Fibroblast of mammary gland (primary cell): Measurements from ENCODE around the gene ZNF512B.
"Not testable (repeated sequence)": the region's sequence is repeated elsewhere in the genome, so short reads cannot be mapped to it uniquely, and the experiment has no call there.

Experiments used
- DNase-seq: peaks from one replicate; pipeline ENCODE4 v3.0.0-alpha.2; 2010; ENCODE audit warnings: low read depth
- H3K4me3 ChIP-seq: 2 replicates; pipeline ENCODE4 v1.5.1; 2011; ENCODE audit warnings: low read depth, mild to moderate bottlenecking, low read length, moderate library complexity; ENCODE audit not compliant: control insufficient read depth
- CTCF ChIP-seq: conservative IDR thresholded peaks from 2 replicates; pipeline ENCODE4 v1.5.1; 2011; ENCODE audit warnings: low read depth, low read length, inconsistent platforms; ENCODE audit not compliant: control insufficient read depth, insufficient read depth

Gene ZNF512B

GRCh38 chr20:63935447-63935846 lies 34.3 kb downstream of the ZNF512B start:
- TF ChIP-seq CTCF, result no peak
- H3K4me3 ChIP-seq, result no peak overlapping the region
- no peak for DNase-seq

GRCh38 chr20:63934271-63935068 lies 35.3 kb downstream of the ZNF512B start:
- TF ChIP-seq CTCF, result peak; percentile 26
- DNase-seq, result no peak
- H3K4me3 ChIP-seq, result no peak overlapping the region

- no peak overlapping the region for H3K4me3 ChIP-seq
- no peak for DNase-seq
- no peak for TF ChIP-seq CTCF
Observed at GRCh38 chr20:63933646-63934045, 36.1 kb downstream of the ZNF512B start.

- no peak overlapping the region for H3K4me3 ChIP-seq
- no peak for TF ChIP-seq CTCF
- no peak for DNase-seq
Observed at GRCh38 chr20:63932606-63933160, 37.0 kb downstream of the ZNF512B start.

GRCh38 chr20:63931735-63932134 lies 38.0 kb downstream of the ZNF512B start:
- H3K4me3 ChIP-seq, result no peak overlapping the region
- no peak for TF ChIP-seq CTCF
- DNase-seq, result no peak

GRCh38 chr20:63930971-63931553 lies 38.7 kb downstream of the ZNF512B start:
- no peak for TF ChIP-seq CTCF
- H3K4me3 ChIP-seq, result no peak overlapping the region
- no peak for DNase-seq

GRCh38 chr20:63929473-63929883 lies 40.3 kb downstream of the ZNF512B start:
- DNase-seq, H3K4me3 ChIP-seq: not testable (repeated sequence)
